Stimulated activated CD8-positive, alpha-beta memory T cell treated with anti-CD3 and anti-CD28 coated beads, Interleukin-4, amount 100 ng/mL, for 24 hours (primary cell): ENCODE results near the gene ARSA.

Experiments used
- DNase-seq: peaks from one replicate; pipeline ENCODE4 v3.0.0-alpha.2; 2020; ENCODE audit warnings: low read depth

ARSA gene

GRCh38 chr22:50579752-50580151, 48.2 kb downstream of the ARSA start:
- DNase-seq, result no peak

DNA sequence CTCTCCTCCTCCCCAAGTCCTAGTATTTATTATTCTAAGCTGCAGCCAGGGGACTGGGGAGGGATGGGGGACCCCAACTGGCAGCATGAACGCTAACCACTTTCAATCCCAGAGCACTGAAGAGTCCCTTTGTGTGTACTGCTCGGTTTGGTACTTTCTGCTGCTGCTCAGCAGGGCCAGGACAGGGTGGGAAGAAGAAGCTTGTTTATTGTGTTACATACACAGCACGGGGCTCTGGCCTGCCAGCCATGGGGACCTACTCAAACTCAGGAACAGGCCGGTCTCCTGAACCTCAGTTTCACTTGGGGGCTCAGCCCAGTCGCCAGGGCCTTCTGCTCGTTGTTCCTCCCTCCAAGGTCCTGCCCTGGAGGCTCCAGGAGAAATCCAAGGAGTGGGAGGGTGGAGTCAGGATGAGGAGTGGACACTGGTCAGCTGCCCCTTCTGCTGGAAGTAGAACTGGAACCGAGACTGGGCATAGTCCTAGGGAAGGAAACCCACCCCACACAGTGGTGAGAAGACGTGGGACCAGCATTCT, 49.1 kb downstream of the ARSA start:
- no peak for DNase-seq

GRCh38 chr22:50577987-50578775, 49.8 kb downstream of the ARSA start, which contains the start of gene CPT1B:
Gene CPT1B, minus strand, starts transcription at chr22:50578427. Its CDS starts 512 bp downstream, at chr22:50577915.
- no peak for DNase-seq

DNA sequence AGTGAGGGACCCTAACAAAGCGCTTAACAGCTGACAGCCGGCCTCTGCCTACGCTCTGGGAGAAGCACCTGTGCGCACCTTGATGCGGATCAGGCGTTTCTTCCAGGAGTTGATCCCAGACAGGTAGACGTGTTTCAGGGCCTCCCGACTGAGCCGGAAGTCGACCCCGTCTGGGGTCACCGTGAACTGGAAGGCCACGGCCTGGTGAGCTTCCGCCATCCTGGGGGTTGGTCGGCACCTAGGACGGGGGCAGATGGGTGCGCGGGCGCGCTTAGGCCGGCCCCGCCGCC, 50.3 kb downstream of the ARSA start:
- no peak for DNase-seq

- no peak for DNase-seq
These were observed 50.9 kb downstream of the ARSA start for GRCh38 chr22:50576806-50577696.

DNA sequence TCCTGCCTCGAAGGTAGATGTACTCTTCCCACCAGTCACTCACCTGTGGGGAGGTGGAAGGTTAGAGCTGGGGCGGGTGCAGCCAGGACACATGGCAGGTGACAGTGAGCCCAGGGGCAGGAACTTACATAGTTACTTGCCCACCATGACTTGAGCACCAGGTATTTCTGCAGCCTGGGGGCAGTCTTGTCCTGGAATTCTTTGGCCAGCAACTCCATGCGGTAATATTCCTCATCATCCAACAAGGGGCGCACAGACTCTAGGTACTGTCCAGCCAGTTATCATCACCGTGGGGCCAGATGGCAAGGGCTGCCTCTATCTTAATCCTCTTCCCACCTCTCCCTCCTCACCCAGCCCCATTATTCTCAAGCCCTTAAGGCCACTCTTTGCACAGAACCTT, 51.9 kb downstream of the ARSA start:
- DNase-seq, result no peak

GRCh38 chr22:50575426-50575941, 52.5 kb downstream of the ARSA start:
- DNase-seq, result no peak
